Activated CD8-positive, alpha-beta T cell treated with anti-CD3 and anti-CD28 coated beads, Interleukin-2, amount 10 ng/mL, durations not matched to agents 7 days and 5 days (primary cell): Measurements from ENCODE around the gene SMIM41. TPM values are rescaled to one million over a fixed set of nuclear protein-coding genes. Genes with fewer than 3 reads are reported as not detected.
A peak's percentile ranks its signal among the peaks of the same experiment; 100 is the strongest.

ENCODE experiments used
- ATAC-seq: fragments of 150-1000 bp; cut with Tn5 transposase; one replicate; pipeline ENCODE4 v1.10.0; 2021; ENCODE audit warnings: moderate library complexity
- CTCF ChIA-PET: fragments of 350-600 bp; sonication (Branson Sonifier 250); formaldehyde crosslinking; loops from one replicate; lab custom pipeline; 2021; ENCODE audit warnings: antibody characterized with exemption; lab: Charles Lee
- POLR2A ChIA-PET: fragments of 350-600 bp; sonication (Branson Sonifier 250); formaldehyde crosslinking; loops from one replicate; lab custom pipeline; 2021; ENCODE audit warnings: antibody characterized with exemption; lab: Charles Lee
- DNase-seq: peaks from one replicate; pipeline ENCODE4 v3.0.0-alpha.2; 2020
- H3K27ac Mint-ChIP-seq: one replicate; pipeline ENCODE4 v1.8.0; 2021; ENCODE audit warnings: mild to moderate bottlenecking, mixed read lengths
- H3K27me3 Mint-ChIP-seq: one replicate; pipeline ENCODE4 v1.8.0; 2021; ENCODE audit warnings: low read depth, mixed read lengths
- H3K36me3 Mint-ChIP-seq: one replicate; pipeline ENCODE4 v1.8.0; 2021; ENCODE audit warnings: low read depth, mixed read lengths
- H3K4me1 Mint-ChIP-seq: one replicate; pipeline ENCODE4 v1.8.0; 2021; ENCODE audit warnings: low read depth, mixed read lengths
- H3K4me3 Mint-ChIP-seq: one replicate; pipeline ENCODE4 v1.8.0; 2021; ENCODE audit warnings: mild to moderate bottlenecking, mixed read lengths
- H3K9me3 Mint-ChIP-seq: one replicate; pipeline ENCODE4 v1.8.0; 2022; ENCODE audit warnings: mixed read lengths; ENCODE audit not compliant: insufficient read depth
- total RNA-seq, 2 experiments: library from RNA; stranded (reverse); gene quantifications; one replicate each; pipeline ENCODE4 v1.2.3, GENCODE V29; 2021

SMIM41 gene
- total RNA-seq, 2 experiments from 2014 or later, result not detected

DNA sequence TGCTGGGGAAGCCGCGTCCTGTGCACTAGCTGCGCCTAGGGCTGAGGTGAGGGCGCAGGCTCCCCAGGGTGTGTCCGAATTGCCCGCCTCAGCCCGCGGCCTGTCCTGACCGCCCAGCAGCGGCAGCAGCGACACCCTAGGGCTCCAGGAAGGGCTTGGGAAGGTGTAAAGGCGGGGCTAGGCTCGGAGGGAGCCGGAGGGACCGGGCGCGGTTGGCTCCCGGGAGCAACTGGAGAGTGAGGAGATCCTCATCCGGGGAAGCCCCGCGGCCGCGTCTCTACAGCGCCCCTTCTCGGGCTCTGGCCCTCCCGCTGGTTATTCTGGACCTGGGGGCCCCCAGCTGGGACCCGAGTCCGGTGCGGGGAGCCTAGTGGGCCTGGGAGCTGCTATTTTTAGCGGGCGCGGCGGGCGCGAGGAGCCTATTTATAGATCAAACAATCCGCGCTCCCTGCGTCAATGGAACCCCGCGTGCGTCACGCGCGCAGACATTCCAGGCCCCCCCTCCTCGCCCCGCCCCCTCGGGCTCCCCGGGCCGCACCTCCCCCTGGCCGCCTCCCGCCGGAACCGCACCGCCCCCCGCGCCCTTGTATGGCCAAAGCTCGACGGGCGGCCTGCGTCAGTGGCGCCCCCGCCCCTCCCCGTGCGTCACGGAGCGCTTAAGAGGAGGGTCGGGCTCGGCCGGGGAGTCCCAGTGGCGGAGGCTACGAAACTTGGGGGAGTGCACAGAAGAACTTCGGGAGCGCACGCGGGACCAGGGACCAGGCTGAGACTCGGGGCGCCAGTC is 28.6 kb upstream of the SMIM41 start, which contains the start of gene NR4A1:
NR4A1 (plus strand) TSS at position 685 of the 784 bp plus-strand sequence. CDS start 2,887 bp downstream, outside the sequence.
- H3K4me1 Mint-ChIP-seq, result peaks cover 49% of the 10 kb centered on the region
- H3K27me3 Mint-ChIP-seq, result no peaks in the 10 kb centered on the region
- ATAC-seq (peak; percentile 85), DNase-seq (peak; percentile 98)
- no peaks in the 10 kb centered on the region for H3K9me3 Mint-ChIP-seq
- H3K36me3 Mint-ChIP-seq, result no peaks in the 10 kb centered on the region
- POLR2A ChIA-PET, result interaction anchor here (0.8 to 2.2 kb wide), 8 partner anchors 10 to 25 kb away, joined by 3 to 18 read pairs (median 6); partner anchors contain the start of gene ATG101
- CTCF ChIA-PET, result interaction anchor here (0.8 to 4.1 kb wide), 12 partner anchors 9 to 80 kb away, joined by 3 to 59 read pairs (median 4); partner anchors contain the start of gene ATG101
- peak within 1 kb of the TSS; percentile 98 for H3K27ac Mint-ChIP-seq
- peak within 1 kb of the TSS; percentile 86 for H3K4me3 Mint-ChIP-seq

DNA sequence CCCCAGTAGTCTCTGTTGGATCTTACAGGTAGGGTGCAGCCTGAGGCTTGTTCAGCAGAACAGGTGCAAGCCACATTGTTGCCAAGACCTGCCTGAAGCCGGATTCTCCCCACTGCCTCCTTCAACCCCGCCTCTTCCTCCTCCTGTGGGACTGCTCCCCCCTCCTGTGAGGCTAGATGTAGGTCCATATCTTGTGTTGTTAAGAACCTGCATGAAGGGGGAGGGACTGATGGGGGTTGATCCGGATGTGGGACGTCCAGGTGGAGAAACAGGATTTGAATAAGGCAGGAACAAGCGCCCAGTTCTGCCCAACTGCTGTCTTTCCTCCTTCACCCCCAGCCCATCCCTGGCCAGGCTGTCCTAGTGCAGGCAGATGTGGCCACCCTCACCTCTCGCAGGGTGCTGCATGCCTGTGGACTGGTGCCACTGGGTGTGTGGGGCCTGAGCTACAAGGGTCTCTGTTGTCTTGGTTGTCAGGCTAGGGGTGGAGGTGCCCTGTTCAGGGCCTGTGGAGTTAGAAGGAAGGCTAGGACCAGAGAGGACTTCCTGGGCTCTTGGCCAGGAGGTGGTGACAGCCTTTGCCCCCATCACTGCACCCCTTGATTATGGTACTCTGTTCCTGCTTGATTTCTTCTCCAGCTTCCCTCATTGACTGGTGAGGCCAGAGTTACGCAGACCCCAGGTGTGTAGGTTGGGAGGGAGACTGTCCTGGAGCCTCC is 26.9 kb upstream of the SMIM41 start:
- H3K4me3 Mint-ChIP-seq, result peak overlapping the region; percentile 86
- no peaks in the 10 kb centered on the region for H3K9me3 Mint-ChIP-seq
- H3K36me3 Mint-ChIP-seq, result no peaks in the 10 kb centered on the region
- DNase-seq, result peak; percentile 48
- peaks cover 36% of the 10 kb centered on the region for H3K4me1 Mint-ChIP-seq
- POLR2A ChIA-PET, result interaction anchor here (1.3 kb wide), 1 partner anchor 19 kb away, joined by 4 read pairs; no protein-coding TSS in a partner anchor
- ATAC-seq, result no peak
- H3K27ac Mint-ChIP-seq, result peak overlapping the region; percentile 98
- CTCF ChIA-PET, result interaction anchor here (2.4 to 4.1 kb wide), 2 partner anchors 21 to 27 kb away, joined by 21 to 59 read pairs; no protein-coding TSS in a partner anchor
- no peaks in the 10 kb centered on the region for H3K27me3 Mint-ChIP-seq

DNA sequence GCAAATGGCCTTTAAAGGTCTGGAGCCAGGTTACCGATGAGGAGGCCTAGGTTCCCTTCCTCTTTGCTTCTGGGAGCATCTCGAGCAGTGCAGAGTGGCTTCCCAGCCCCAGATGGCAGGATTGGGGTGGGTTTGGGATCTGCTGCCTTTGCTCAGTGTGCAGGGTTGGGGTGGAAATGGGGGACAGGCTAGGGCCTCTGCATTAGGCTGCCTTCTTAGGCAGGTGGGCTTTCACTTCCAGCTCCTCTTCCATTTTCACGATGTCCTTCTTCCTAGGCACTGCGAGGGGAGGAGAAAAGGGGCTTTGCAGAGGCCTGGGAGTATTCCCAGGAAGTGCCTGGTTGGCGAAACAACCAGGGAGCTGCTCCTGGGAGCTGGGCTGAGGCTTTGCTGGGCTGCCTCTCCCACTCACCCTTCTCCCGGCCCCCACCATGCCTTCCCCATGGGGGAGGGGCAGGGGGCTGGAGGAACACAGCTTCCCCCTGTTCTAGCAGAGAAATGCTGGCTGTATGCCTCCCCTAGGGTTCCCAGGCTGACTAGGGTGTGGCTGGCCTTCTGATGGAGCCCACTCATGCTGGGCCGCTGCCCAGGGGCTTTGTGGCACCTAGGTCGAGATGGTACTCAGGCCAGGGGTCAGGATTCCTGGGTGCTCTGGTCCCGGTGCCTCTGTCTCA is 25.8 kb upstream of the SMIM41 start:
- Mint-ChIP-seq H3K4me1 (peaks cover 36% of the 10 kb centered on the region), H3K4me3 (no peak overlapping the region), H3K27ac (peak overlapping the region; percentile 30), H3K27me3 (no peaks in the 10 kb centered on the region), H3K36me3 (no peaks in the 10 kb centered on the region), H3K9me3 (no peaks in the 10 kb centered on the region)
- DNase-seq (no peak), ATAC-seq (no peak)
- CTCF ChIA-PET, result interaction anchor here (4.1 kb wide), 1 partner anchor 28 kb away, joined by 59 read pairs; no protein-coding TSS in a partner anchor
- POLR2A ChIA-PET, result no interaction called here

DNA sequence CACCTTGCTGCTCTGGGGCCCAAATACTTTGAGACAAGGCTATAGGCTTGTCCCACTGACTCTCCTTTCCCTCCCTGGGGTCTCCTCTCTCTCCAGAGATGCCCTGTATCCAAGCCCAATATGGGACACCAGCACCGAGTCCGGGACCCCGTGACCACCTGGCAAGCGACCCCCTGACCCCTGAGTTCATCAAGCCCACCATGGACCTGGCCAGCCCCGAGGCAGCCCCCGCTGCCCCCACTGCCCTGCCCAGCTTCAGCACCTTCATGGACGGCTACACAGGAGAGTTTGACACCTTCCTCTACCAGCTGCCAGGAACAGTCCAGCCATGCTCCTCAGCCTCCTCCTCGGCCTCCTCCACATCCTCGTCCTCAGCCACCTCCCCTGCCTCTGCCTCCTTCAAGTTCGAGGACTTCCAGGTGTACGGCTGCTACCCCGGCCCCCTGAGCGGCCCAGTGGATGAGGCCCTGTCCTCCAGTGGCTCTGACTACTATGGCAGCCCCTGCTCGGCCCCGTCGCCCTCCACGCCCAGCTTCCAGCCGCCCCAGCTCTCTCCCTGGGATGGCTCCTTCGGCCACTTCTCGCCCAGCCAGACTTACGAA is 25.2 kb upstream of the SMIM41 start:
- H3K4me3 Mint-ChIP-seq, result no peak overlapping the region

DNA sequence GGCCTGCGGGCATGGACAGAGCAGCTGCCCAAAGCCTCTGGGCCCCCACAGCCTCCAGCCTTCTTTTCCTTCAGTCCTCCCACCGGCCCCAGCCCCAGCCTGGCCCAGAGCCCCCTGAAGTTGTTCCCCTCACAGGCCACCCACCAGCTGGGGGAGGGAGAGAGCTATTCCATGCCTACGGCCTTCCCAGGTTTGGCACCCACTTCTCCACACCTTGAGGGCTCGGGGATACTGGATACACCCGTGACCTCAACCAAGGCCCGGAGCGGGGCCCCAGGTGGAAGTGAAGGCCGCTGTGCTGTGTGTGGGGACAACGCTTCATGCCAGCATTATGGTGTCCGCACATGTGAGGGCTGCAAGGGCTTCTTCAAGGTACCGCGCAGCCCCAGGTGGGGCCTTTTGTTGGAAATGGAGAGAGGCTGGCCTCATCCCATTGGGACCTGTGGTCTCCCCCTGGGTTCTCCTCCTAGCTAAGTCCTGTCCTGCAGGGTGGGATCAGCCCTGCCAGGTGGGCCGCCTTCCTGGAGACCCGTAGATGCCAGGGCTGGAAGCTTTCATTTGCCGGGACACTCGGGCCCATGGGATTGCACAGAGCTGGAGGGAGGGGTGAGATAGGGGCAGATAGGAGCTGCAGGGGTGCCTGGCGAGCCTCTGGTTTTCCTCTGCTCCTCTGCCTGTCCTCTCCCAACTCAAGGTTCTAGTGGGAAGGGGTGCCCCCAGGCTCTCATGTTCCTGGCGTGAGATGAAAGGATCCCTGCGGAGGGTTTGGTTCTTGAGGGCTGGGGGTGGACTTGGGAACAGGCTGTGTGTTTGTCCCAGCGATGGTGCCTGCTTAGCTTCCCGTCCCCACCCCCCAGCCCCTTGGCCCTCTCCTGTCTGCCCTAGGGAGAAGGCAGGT is 24.4 kb upstream of the SMIM41 start:
- ATAC-seq, result no peak
- no peak for DNase-seq
- no peak overlapping the region for H3K27ac Mint-ChIP-seq
- no peaks in the 10 kb centered on the region for H3K36me3 Mint-ChIP-seq
- no peak overlapping the region for H3K4me3 Mint-ChIP-seq
- H3K4me1 Mint-ChIP-seq, result peaks cover 26% of the 10 kb centered on the region
- H3K9me3 Mint-ChIP-seq, result no peaks in the 10 kb centered on the region
- CTCF ChIA-PET, result interaction anchor here (0.8 to 1.6 kb wide), 4 partner anchors 14 to 34 kb away, joined by 3 to 6 read pairs (median 4); partner anchors contain the start of gene ATG101
- H3K27me3 Mint-ChIP-seq, result no peaks in the 10 kb centered on the region
- POLR2A ChIA-PET, result no interaction called here

More for the DNA sequence above, 25.2 kb upstream of the SMIM41 start:
- DNase-seq, result no peak
- Mint-ChIP-seq H3K9me3 (no peaks in the 10 kb centered on the region), H3K27me3 (no peaks in the 10 kb centered on the region), H3K36me3 (no peaks in the 10 kb centered on the region), H3K4me1 (peaks cover 33% of the 10 kb centered on the region), H3K27ac (no peak overlapping the region)
- ChIA-PET POLR2A (no interaction called here), CTCF (interaction anchor here (0.8 to 1.6 kb wide), 3 partner anchors 15 to 29 kb away, joined by 3 to 6 read pairs (median 5); partner anchors contain the start of gene ATG101)
- no peak for ATAC-seq

DNA sequence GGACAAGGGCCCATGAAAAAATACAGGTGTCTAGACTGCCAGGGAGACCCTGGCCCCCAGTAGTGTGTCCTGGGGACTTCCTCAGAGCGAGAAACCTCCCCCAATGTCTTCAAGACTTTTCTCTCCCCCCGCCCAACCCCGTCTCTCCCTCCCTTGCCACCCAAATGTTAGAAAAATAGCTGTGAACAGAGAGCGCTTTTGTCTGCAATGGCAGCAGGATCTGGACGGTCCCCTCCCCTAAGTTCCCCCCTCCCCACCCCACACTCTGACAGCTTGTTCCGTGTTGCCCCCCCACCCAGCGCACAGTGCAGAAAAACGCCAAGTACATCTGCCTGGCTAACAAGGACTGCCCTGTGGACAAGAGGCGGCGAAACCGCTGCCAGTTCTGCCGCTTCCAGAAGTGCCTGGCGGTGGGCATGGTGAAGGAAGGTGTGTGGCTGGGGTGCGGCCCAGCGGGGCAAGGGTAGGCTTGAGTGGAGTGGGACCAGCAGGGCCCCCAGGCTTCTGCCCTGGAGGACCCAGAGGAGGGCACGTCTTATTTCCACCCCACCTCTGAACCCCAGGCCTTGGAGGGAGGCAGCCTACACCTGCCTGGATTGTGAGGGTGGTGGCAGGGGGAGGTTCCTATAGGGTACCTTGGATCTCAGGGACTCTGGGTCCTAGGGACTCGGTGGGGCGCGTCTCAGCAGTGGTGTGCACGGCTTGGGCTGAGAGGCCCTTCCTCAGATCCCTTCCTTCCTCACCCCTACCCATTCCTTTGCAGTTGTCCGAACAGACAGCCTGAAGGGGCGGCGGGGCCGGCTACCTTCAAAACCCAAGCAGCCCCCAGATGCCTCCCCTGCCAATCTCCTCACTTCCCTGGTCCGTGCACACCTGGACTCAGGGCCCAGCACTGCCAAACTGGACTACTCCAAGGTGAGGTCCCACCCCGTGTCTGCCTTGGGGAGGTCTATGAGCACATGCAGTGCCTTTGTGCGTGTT is 23.5 kb upstream of the SMIM41 start:
- no peak overlapping the region for H3K27ac Mint-ChIP-seq
- H3K9me3 Mint-ChIP-seq, result no peaks in the 10 kb centered on the region
- H3K27me3 Mint-ChIP-seq, result no peaks in the 10 kb centered on the region
- ChIA-PET POLR2A (no interaction called here), CTCF (interaction anchor here (0.9 to 1.6 kb wide), 6 partner anchors 13 to 35 kb away, joined by 3 to 9 read pairs (median 4); partner anchors contain the start of gene ATG101)
- peaks cover 20% of the 10 kb centered on the region for H3K4me1 Mint-ChIP-seq
- DNase-seq (no peak), ATAC-seq (no peak)
- no peaks in the 10 kb centered on the region for H3K36me3 Mint-ChIP-seq
- H3K4me3 Mint-ChIP-seq, result no peak overlapping the region

DNA sequence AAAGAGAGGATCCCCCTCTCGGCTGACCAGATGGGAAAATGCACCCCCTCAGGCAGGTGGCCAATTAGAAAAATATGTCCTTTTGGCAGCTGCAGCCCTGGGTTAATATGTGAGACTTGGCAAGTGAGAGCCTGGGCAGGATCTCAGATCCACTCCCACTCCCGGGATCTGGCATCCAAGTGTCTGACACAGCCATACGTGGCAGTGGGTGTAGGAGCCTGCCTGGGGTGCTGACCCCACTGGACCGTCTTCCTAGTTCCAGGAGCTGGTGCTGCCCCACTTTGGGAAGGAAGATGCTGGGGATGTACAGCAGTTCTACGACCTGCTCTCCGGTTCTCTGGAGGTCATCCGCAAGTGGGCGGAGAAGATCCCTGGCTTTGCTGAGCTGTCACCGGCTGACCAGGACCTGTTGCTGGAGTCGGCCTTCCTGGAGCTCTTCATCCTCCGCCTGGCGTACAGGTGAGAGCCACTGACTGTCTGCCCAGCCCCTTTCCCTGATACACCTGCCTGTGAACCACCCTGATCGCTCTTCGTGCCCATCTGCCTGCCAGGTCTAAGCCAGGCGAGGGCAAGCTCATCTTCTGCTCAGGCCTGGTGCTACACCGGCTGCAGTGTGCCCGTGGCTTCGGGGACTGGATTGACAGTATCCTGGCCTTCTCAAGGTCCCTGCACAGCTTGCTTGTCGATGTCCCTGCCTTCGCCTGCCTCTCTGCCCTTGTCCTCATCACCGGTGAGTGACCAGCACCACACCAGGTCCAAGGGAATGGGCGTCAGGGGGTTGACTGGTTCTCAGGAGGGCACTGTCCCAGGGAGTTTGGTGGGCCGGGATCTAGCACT is 22.5 kb upstream of the SMIM41 start:
- ATAC-seq (no peak), DNase-seq (no peak)
- Mint-ChIP-seq H3K27ac (no peak overlapping the region), H3K4me3 (no peak overlapping the region), H3K27me3 (no peaks in the 10 kb centered on the region), H3K36me3 (no peaks in the 10 kb centered on the region), H3K9me3 (no peaks in the 10 kb centered on the region), H3K4me1 (peaks cover 12% of the 10 kb centered on the region)
- ChIA-PET CTCF (interaction anchor here (0.8 to 1.4 kb wide), 5 partner anchors 12 to 36 kb away, joined by 3 to 9 read pairs (median 3); no protein-coding TSS in a partner anchor), POLR2A (no interaction called here)

DNA sequence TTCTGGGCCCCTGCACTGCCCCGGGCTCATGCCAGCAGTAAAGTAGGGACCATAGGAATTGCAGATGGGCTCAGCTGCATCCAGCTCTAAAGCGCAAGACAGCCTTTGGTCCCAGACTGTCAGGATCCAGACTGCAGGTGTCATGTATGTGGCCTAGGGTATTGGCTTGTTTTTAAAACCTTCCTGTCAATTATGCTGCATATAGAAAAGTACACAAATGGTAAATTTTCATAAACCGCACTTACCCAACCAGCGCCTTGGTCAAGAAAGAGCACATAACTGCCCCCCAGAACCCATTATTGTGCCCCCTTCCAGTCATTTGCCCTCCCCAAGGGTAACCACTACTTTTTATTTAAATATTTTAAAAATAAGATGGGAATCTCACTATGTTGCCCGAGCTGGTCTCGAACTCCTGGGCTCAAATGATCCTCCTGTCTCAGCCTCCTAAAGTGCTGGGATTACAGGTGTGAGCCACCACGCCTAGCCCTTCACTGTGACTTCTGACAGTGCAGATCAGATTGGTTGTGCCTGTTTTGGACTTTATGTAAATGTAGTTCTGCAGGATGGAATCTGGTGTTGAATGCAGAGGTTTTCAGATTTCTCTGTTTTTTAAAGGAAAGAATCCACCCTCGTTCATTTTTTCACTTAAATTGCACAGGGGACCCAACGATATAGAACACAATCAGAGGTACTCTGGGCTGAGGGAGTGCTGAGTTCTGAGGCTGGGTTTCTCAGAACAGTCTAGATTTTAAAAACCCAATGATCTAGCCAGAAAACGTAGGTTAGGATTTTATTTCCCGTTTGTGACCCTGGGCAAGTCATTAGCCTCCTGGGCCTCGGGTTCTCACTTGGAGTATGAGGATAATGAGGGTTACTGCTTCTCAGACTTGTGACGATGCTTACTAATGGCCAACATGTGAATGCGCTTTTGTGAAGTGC is 21.6 kb upstream of the SMIM41 start:
- Mint-ChIP-seq H3K36me3 (no peaks in the 10 kb centered on the region), H3K9me3 (no peaks in the 10 kb centered on the region), H3K4me1 (peaks cover 3% of the 10 kb centered on the region), H3K27me3 (no peaks in the 10 kb centered on the region), H3K4me3 (no peak overlapping the region), H3K27ac (no peak overlapping the region)
- ATAC-seq (no peak), DNase-seq (no peak)
- ChIA-PET POLR2A (no interaction called here), CTCF (interaction anchor here (1.4 to 19.0 kb wide), 3 partner anchors 32 to 37 kb away, joined by 4 to 424 read pairs (median 9); no protein-coding TSS in a partner anchor)
